CD4-positive, alpha-beta memory T cell (primary cell): Measurements from ENCODE around the gene ACOT7. TPM values are rescaled to one million over a fixed set of nuclear protein-coding genes. Genes with fewer than 3 reads are reported as not detected.
"Not testable (repeated sequence)": the region's sequence is repeated elsewhere in the genome, so short reads cannot be mapped to it uniquely, and the experiment has no call there.

Experiments
- CTCF ChIA-PET: fragments of 350-600 bp; sonication (Branson Sonifier 250); formaldehyde crosslinking; loops from one replicate; lab custom pipeline; 2021; ENCODE audit warnings: inconsistent platforms; ENCODE audit not compliant: partially characterized antibody; lab: Charles Lee
- POLR2A ChIA-PET: fragments of 350-600 bp; sonication (Branson Sonifier 250); formaldehyde crosslinking; loops from one replicate; lab custom pipeline; 2021; ENCODE audit not compliant: partially characterized antibody; lab: Charles Lee
- DNase-seq, 5 donors: peaks; one replicate each; pipeline versions ENCODE4 v3.0.0 to v3.0.0-alpha.2; 2020 to 2022; ENCODE audit warnings: mixed read lengths in 1 of 5
- H3K27ac ChIP-seq: one replicate; pipeline ENCODE4 v1.7.0; 2013; ENCODE audit warnings: low read depth, low read length
- H3K27me3 ChIP-seq: 2 replicates; pipeline ENCODE4 v1.7.0; 2013; ENCODE audit warnings: mild to moderate bottlenecking, low read length, moderate library complexity; ENCODE audit not compliant: insufficient read depth
- H3K36me3 ChIP-seq: 2 replicates; pipeline ENCODE4 v1.7.0; 2013; ENCODE audit warnings: mild to moderate bottlenecking, low read length, moderate library complexity; ENCODE audit not compliant: insufficient read depth
- H3K4me1 ChIP-seq: 2 replicates; pipeline ENCODE4 v1.7.0; 2013; ENCODE audit warnings: mild to moderate bottlenecking, low read length, moderate library complexity; ENCODE audit not compliant: insufficient read depth
- H3K4me3 ChIP-seq, 2 donors: one replicate each; pipeline ENCODE4 v1.7.0; 2013; ENCODE audit warnings: low read length in 2 of 2, mild to moderate bottlenecking in 1 of 2
- H3K9me3 ChIP-seq, 2 donors: one replicate each; pipeline ENCODE4 v1.7.0; 2013; ENCODE audit warnings: low read length in 2 of 2, control low read depth in 1 of 2; ENCODE audit not compliant: control insufficient read depth in 1 of 2
- H3K27ac Mint-ChIP-seq, 7 donors: one replicate each; pipeline ENCODE4 v1.8.0; 2020 to 2021; ENCODE audit warnings: mixed read lengths in 7 of 7, mild to moderate bottlenecking in 6 of 7, inconsistent platforms in 3 of 7, moderate library complexity in 3 of 7
- H3K27me3 Mint-ChIP-seq, 2 donors: one replicate each; pipeline ENCODE4 v1.8.0; 2020 to 2021; ENCODE audit warnings: mixed read lengths in 2 of 2
- H3K36me3 Mint-ChIP-seq, 2 donors: one replicate each; pipeline ENCODE4 v1.8.0; 2020 to 2021; ENCODE audit warnings: mixed read lengths in 2 of 2, inconsistent platforms in 1 of 2, mild to moderate bottlenecking in 1 of 2
- H3K4me1 Mint-ChIP-seq, 4 donors: one replicate each; pipeline ENCODE4 v1.8.0; 2020 to 2021; ENCODE audit warnings: mixed read lengths in 4 of 4, mild to moderate bottlenecking in 1 of 4
- H3K4me3 Mint-ChIP-seq, 8 donors: one replicate each; pipeline ENCODE4 v1.8.0; 2020 to 2021; ENCODE audit warnings: mixed read lengths in 8 of 8, mild to moderate bottlenecking in 7 of 8, moderate library complexity in 6 of 8, inconsistent platforms in 3 of 8
- H3K9me3 Mint-ChIP-seq, 8 donors: one replicate each; pipeline ENCODE4 v1.8.0; 2020 to 2021; ENCODE audit warnings: mixed read lengths in 8 of 8, mild to moderate bottlenecking in 5 of 8, inconsistent platforms in 3 of 8, moderate library complexity in 1 of 8
- intact Hi-C: fragments of 100-400 bp; cut with micrococcal nuclease; formaldehyde crosslinking; loops from one replicate; pipeline ENCODE4 v1.15.1; 2023
- polyA plus RNA-seq, 2 donors: library from polyadenylated mRNA; unstranded; fragments of 300-500 nt; fragmentation: Illumina TruSeq; gene quantifications; one replicate each; pipeline ENCODE4 v1.2.3, GENCODE V29; 2021
- total RNA-seq, 2 experiments: library from RNA; stranded (reverse); gene quantifications; one replicate each; pipeline ENCODE4 v1.2.3, GENCODE V29; 2021

The ACOT7 gene
- total and polyA plus RNA-seq, 4 experiments from 2014 or later, result 2.7 to 7.4 (median 4.8) TPM

GRCh38 chr1:6436277-6436676 is 42.7 kb upstream of the ACOT7 start:
- H3K27me3 ChIP-seq, H3K9me3 ChIP-seq, H3K4me1 ChIP-seq, POLR2A ChIA-PET, H3K4me3 ChIP-seq, H3K36me3 ChIP-seq, DNase-seq, intact Hi-C loops, H3K27ac Mint-ChIP-seq, H3K36me3 Mint-ChIP-seq, H3K9me3 Mint-ChIP-seq, H3K4me3 Mint-ChIP-seq, H3K27ac ChIP-seq: not testable (repeated sequence)
- peaks cover 10 to 11% of the 10 kb centered on the region in 2 donors for H3K27me3 Mint-ChIP-seq
- peaks cover 7 to 14% (median 9%) of the 10 kb centered on the region in 4 donors for H3K4me1 Mint-ChIP-seq
- CTCF ChIA-PET, result interaction anchor here (2.1 to 7.7 kb wide), 4 partner anchors 13 to 189 kb away, joined by 6 to 88 read pairs (median 31); partner anchors contain the start of gene HES2

- Mint-ChIP-seq H3K4me3 (no peak overlapping the region), H3K27ac (no peak overlapping the region), H3K9me3 (no peaks in the 10 kb centered on the region), H3K27me3 (peaks cover 8 to 11% of the 10 kb centered on the region in 2 donors), H3K4me1 (peaks cover 7 to 14% (median 9%) of the 10 kb centered on the region in 4 donors), H3K36me3 (no peaks in the 10 kb centered on the region)
- intact Hi-C loops, result no loop called here
- ChIA-PET CTCF (interaction anchor here (7.7 kb wide), 1 partner anchor 14 kb away, joined by 88 read pairs; the partner anchor contains the start of gene HES2), POLR2A (no interaction called here)
- no peaks in the 10 kb centered on the region for H3K4me1 ChIP-seq
- H3K9me3 ChIP-seq, result no peaks in the 10 kb centered on the region
- H3K36me3 ChIP-seq, result no peaks in the 10 kb centered on the region
- H3K4me3 ChIP-seq, result no peak overlapping the region
- no peaks in the 10 kb centered on the region for H3K27me3 ChIP-seq
- no peak overlapping the region for H3K27ac ChIP-seq
- no peak for DNase-seq
Observed at GRCh38 chr1:6435547-6435946, 42.0 kb upstream of the ACOT7 start.

GRCh38 chr1:6435129-6435528 is 41.6 kb upstream of the ACOT7 start:
- H3K4me1 ChIP-seq, result no peaks in the 10 kb centered on the region
- no peaks in the 10 kb centered on the region for H3K9me3 ChIP-seq
- no peak overlapping the region for H3K4me3 ChIP-seq
- H3K9me3 Mint-ChIP-seq, result no peaks in the 10 kb centered on the region
- H3K27ac ChIP-seq, result no peak overlapping the region
- no peaks in the 10 kb centered on the region for H3K36me3 ChIP-seq
- no peak for DNase-seq
- no peak overlapping the region for H3K27ac Mint-ChIP-seq
- ChIA-PET CTCF (interaction anchor here (7.7 kb wide), 1 partner anchor 14 kb away, joined by 88 read pairs; the partner anchor contains the start of gene HES2), POLR2A (no interaction called here)
- H3K27me3 Mint-ChIP-seq, result peaks cover 9 to 11% of the 10 kb centered on the region in 2 donors
- H3K27me3 ChIP-seq, result no peaks in the 10 kb centered on the region
- peaks cover 7 to 14% (median 9%) of the 10 kb centered on the region in 4 donors for H3K4me1 Mint-ChIP-seq
- H3K4me3 Mint-ChIP-seq, result no peak overlapping the region
- intact Hi-C loops, result no loop called here
- no peaks in the 10 kb centered on the region for H3K36me3 Mint-ChIP-seq

GRCh38 chr1:6434186-6434585 is 40.6 kb upstream of the ACOT7 start:
- no peak for DNase-seq
- Mint-ChIP-seq H3K4me3 (no peak overlapping the region), H3K9me3 (no peaks in the 10 kb centered on the region), H3K4me1 (peaks cover 4 to 11% (median 5%) of the 10 kb centered on the region in 4 donors), H3K27ac (no peak overlapping the region), H3K27me3 (peaks cover 7 to 8% of the 10 kb centered on the region in 2 donors), H3K36me3 (no peaks in the 10 kb centered on the region)
- Histone ChIP-seq H3K4me3 (no peak overlapping the region), H3K27me3 (no peaks in the 10 kb centered on the region), H3K4me1 (no peaks in the 10 kb centered on the region), H3K27ac (no peak overlapping the region), H3K9me3 (no peaks in the 10 kb centered on the region), H3K36me3 (no peaks in the 10 kb centered on the region)
- intact Hi-C loops, result no loop called here
- CTCF ChIA-PET, result interaction anchor here (0.6 to 7.7 kb wide), 3 partner anchors 13 to 99 kb away, joined by 3 to 88 read pairs (median 3); partner anchors contain the start of gene HES2
- POLR2A ChIA-PET, result no interaction called here

- H3K4me1 ChIP-seq, intact Hi-C loops, H3K36me3 ChIP-seq, H3K27me3 ChIP-seq, POLR2A ChIA-PET, H3K27ac Mint-ChIP-seq, H3K27me3 Mint-ChIP-seq, H3K9me3 ChIP-seq, H3K36me3 Mint-ChIP-seq, H3K4me1 Mint-ChIP-seq, H3K4me3 Mint-ChIP-seq, H3K9me3 Mint-ChIP-seq, H3K27ac ChIP-seq, H3K4me3 ChIP-seq: not testable (repeated sequence)
- peak in 1 of 5 donors; percentile 25 for DNase-seq
- CTCF ChIA-PET, result interaction anchor here (0.6 to 1.3 kb wide), 5 partner anchors 8 to 917 kb away, joined by 3 to 6 read pairs (median 3); no protein-coding TSS in a partner anchor
Observed at GRCh38 chr1:6431645-6432579, 38.3 kb upstream of the ACOT7 start.

GRCh38 chr1:6429660-6430411 is 36.3 kb upstream of the ACOT7 start:
- H3K36me3 ChIP-seq, H3K27me3 ChIP-seq, H3K27ac Mint-ChIP-seq, H3K36me3 Mint-ChIP-seq, H3K4me3 Mint-ChIP-seq, H3K4me1 ChIP-seq, H3K27ac ChIP-seq, H3K4me3 ChIP-seq, H3K4me1 Mint-ChIP-seq, H3K9me3 Mint-ChIP-seq, H3K9me3 ChIP-seq, intact Hi-C loops, H3K27me3 Mint-ChIP-seq: not testable (repeated sequence)
- DNase-seq, result peak in 1 of 5 donors; percentile 9
- POLR2A ChIA-PET, result interaction anchor here (1.4 kb wide), 1 partner anchor 25 kb away, joined by 5 read pairs; no protein-coding TSS in a partner anchor
- CTCF ChIA-PET, result interaction anchor here (1.2 to 2.1 kb wide), 4 partner anchors 9 to 217 kb away, joined by 3 to 6 read pairs (median 4); no protein-coding TSS in a partner anchor

DNA sequence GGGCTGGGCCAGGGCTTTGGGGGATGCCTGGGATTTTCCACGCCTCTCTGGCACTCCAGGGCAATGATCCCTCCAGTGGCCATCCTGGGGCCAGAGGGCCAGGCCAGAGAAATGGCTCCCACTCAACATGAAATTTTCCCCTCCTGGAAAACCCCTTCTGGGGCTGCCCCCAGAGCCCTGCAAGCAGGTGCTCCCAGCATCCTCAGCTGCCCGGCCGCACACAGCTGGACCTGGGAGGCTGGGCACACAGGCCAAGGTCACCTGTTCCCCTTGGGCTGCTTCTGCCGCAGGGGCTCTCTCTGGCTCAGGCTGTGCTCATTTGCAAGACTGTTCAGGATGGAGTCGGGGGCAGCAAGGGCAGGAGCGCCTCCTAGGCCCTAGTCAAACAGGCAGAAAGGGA is 34.9 kb upstream of the ACOT7 start:
- POLR2A ChIA-PET, H3K36me3 ChIP-seq, H3K27ac ChIP-seq, H3K9me3 ChIP-seq, H3K27me3 Mint-ChIP-seq, H3K4me3 ChIP-seq, intact Hi-C loops, H3K27ac Mint-ChIP-seq, CTCF ChIA-PET, H3K4me3 Mint-ChIP-seq, H3K36me3 Mint-ChIP-seq, H3K9me3 Mint-ChIP-seq: not testable (repeated sequence)
- Histone ChIP-seq H3K27me3 (peaks cover 15% of the 10 kb centered on the region), H3K4me1 (peaks cover 17% of the 10 kb centered on the region)
- DNase-seq, result peak in 1 of 5 donors; percentile 1
- H3K4me1 Mint-ChIP-seq, result peaks cover 4 to 17% (median 13%) of the 10 kb centered on the region in 4 donors
